ENCODE results near the gene DCP2.

DCP2 gene

DNA sequence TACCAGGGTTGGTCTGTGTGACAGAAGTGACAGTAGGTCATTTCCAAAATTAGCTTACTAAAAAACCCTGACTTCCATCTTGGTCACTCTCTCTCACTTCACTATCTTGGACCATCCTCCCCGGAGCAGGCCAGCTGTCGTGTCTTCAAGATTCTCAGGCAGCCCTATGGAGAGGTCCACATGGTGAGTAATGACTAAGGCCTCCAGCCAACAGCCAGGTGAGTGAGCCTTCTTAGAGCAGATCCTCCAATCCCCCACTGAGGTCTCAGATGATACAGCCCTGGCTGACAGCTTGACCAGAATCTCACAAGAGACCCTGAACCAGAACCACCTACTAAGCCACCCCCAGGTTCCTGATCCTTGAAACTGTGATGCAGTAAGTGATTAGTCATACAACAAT is 92.0 kb downstream of the DCP2 start:
- peak; percentile 46 for DNase-seq (ENCODE audit: low read depth)

Measured in amniotic epithelial cell (primary cell).